ENCODE results near the gene TGM2.

Gene TGM2

DNA sequence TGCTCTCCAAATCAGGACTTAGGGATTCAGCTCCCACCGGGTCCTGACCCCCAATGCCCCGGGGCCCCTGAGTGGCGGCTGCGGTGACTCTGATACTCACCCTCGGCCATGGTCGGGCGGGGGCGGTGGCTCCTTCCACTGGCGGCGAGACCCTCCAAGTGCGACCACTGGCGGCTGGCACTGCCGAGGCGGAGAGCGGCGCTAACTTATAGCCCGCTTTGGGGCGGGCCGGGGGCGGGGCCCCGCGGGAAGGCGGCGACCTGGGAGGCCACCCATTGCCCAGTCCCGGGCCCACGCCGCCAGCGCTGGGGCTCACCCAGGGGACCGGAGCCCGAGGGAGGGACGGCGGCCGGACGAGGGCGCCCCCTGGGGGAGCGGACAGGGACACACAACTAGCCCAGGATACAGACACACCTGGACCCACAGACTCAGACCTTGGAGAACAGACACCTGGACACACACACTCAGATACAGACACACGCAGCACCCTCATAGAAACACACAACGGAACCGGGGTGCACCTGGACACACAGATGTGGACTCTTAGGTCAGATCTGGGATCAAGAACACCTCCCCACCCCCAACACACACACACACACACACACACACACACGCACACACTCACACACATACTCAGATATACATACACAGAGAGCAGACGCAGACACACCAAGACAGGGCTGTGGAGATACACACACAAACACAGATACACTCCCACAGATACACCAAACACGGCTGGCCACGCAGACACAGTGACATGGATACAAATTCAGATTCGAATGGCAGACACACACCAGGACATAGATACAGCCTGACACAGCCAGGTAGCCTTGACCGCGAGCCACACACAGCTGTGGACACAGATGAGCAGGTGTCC lies at the start of gene TGM2:
TSS of gene TGM2 (minus strand) at position 182 of the 877 bp plus-strand sequence. CDS start at position 110, 72 bp downstream.
- peak within 1 kb of the TSS; percentile 18 for H3K4me3 ChIP-seq (ENCODE audit: low read depth, low read length)

DNA sequence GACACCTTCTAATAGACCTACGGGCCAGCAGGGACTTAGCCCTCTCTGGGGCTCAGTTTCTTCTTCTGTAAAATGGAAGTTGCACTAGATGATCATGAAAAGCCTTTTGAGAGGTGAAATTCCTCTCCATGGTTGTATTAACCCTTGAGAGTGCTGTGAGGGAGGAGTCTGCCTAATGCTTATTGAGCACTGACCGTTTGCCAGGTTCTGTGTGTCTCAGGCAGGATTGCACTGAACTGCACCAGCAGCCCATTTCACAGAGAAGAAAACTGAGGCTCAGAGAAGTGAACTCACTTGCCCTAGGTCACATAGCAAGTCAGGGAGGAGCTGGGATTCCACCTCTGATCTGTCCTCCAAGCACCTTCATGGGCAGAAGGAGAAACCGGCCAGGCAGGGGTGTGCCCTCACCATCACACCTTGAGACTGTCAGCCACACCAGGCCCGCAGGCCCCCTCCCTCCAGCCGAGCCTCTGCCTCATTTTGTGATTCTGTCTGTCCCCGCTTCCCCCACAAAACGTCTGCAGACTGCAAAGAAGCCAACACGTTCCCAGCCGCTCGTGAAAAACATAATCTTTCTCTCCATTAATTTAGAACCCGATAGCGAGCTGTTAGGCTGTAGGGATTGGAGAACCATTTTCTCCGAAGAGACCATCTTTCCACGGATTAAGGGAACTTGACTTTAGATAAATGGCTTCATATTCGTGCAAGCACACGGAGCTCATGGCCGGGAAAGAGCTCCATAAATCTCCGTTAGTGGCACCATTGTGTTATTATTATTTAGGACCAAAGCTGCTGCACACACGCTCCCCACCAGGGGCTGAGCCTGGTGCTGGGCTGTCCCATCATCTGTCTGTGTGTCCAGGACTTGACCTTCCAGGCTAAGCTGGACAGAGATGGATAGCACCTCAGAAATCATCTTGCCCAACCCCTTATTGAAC lies 49.5 kb upstream of the TGM2 start:
- H3K4me3 ChIP-seq (ENCODE audit: low read depth, low read length) = no peak overlapping the region

GRCh38 chr20:38213607-38213940 lies 48.5 kb upstream of the TGM2 start:
- H3K4me3 ChIP-seq (ENCODE audit: low read depth, low read length) = no peak overlapping the region

DNA sequence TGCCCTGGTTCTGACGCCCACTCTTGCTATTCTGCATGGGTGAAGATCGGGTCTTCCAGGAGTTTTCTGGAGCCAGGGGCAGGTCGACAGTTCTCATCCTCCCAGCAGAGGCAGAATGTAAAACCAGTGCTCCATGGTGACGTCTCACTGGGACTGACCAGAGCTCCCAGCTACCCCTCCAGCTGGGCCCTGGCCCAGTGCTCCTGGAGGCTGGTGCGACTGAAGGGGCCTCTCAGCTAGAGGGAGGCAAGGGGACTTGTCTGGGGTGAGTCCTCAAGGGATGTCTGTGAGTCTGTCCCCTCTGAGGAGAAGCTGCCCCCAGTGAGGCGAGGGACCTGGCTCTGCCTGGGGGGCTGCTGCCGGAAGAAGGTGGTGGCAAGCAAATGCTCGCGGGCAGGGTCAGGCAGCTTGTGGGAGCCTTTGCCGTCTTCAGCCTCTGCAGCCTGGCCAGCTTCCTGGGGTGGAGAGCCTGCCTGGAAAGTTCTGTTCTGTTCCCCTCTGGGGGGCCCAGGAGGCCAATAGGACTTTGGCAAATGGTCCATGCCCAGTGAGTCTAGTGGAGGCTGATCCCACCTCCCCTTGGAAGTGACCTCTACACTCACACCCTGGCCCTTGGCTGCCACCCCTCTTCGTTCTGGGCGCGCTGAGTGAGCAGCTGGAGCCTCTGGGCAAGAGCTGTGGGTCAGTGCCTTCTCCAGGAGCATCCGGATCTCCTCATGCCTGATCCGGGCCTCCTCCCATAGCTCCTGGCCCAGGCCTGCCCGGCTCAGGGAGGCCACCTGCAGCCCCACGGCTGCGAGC lies 47.9 kb upstream of the TGM2 start:
- H3K4me3 ChIP-seq (ENCODE audit: low read depth, low read length) = no peak overlapping the region

GRCh38 chr20:38211200-38212097 lies 46.4 kb upstream of the TGM2 start:
- no peak overlapping the region for H3K4me3 ChIP-seq (ENCODE audit: low read depth, low read length)

GRCh38 chr20:38210741-38211140 lies 45.7 kb upstream of the TGM2 start:
- no peak overlapping the region for H3K4me3 ChIP-seq (ENCODE audit: low read depth, low read length)

DNA sequence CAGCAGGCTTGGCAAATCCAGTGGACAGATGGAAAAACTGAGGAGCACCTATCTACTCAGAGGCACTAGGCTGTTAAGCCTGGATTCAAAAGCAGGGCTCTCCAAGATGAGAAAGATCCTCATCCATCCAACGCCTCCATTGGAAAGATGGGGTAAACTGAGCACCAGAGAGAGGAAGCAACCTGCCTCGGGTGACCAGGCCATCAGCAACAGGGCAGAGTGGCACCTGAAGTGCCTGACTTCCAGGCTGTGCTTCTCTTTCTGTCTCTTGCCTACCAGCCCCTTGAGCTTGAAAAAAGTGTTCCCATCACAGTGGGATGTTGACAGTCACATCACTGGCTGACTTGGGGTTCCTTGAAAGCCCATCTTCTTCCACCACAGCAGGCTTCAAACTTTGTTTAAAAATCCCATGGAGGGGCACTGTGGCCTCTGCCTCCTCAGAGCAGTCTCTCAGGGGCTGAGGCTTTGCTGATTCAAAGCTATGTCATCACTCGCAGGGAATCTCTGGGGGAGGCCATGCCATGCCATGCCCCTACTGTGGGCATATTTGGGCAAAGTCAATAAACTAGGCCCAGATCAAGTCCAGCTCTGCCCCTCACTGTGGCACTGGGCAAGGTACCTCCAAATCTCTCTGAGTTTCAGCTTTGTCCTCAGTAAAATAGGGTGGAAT lies 44.8 kb upstream of the TGM2 start:
- H3K4me3 ChIP-seq (ENCODE audit: low read depth, low read length) = no peak overlapping the region

DNA sequence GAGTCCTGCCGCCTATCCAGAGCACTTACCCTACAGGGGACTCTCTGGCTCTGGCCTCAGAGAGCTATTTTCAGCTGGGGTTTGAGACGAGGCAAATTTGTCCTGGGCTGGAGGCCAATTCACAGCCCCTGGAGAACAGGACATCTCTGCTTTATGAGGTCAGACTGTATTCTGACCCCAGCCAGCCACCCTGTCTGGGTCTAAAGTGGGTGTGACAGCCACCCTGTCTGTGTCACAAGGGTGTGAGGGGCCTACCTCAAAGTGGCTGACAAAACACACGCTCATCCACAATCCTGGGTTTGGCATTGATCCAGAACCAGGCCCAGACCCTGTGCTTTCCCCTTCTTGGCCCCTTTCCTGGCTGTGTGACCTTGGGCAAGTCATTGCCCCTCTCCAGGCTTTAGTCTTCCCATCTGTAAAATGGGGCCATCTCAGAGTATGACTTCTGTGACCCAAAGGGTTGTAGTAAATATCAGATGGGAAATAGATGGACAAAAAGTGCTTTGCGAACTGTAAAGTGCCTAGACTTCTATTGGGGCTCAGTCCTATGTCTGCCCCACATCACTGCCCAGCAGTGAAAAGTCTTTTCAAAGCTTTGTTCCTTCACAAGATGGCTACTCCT lies 44.1 kb upstream of the TGM2 start:
- H3K4me3 ChIP-seq (ENCODE audit: low read depth, low read length) = no peak overlapping the region

GRCh38 chr20:38208523-38208922 lies 43.5 kb upstream of the TGM2 start:
- no peak overlapping the region for H3K4me3 ChIP-seq (ENCODE audit: low read depth, low read length)

GRCh38 chr20:38208088-38208487 lies 43.0 kb upstream of the TGM2 start:
- H3K4me3 ChIP-seq (ENCODE audit: low read depth, low read length) = no peak overlapping the region

GRCh38 chr20:38207621-38208020 lies 42.6 kb upstream of the TGM2 start:
- H3K4me3 ChIP-seq (ENCODE audit: low read depth, low read length) = no peak overlapping the region

GRCh38 chr20:38205001-38205400 lies 39.9 kb upstream of the TGM2 start:
- no peak overlapping the region for H3K4me3 ChIP-seq (ENCODE audit: low read depth, low read length)

DNA sequence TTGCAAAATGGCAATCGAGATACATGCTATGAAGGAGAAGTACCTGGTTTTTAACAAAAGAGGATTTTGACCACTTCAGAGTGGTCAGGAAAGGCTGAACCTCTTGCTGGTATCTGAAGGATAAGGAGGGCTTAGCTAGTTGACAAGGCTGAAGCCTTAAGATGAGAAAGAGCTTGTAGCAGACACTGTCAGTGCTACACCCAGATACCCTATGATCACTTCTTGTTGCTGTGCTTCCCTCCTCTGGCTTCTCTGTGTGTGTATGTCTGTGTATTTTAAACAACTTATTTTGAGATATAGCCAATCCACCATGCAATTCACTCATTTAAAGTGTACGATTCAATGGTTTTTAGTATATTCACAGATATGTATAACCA lies 38.9 kb upstream of the TGM2 start:
- no peak overlapping the region for H3K4me3 ChIP-seq (ENCODE audit: low read depth, low read length)

DNA sequence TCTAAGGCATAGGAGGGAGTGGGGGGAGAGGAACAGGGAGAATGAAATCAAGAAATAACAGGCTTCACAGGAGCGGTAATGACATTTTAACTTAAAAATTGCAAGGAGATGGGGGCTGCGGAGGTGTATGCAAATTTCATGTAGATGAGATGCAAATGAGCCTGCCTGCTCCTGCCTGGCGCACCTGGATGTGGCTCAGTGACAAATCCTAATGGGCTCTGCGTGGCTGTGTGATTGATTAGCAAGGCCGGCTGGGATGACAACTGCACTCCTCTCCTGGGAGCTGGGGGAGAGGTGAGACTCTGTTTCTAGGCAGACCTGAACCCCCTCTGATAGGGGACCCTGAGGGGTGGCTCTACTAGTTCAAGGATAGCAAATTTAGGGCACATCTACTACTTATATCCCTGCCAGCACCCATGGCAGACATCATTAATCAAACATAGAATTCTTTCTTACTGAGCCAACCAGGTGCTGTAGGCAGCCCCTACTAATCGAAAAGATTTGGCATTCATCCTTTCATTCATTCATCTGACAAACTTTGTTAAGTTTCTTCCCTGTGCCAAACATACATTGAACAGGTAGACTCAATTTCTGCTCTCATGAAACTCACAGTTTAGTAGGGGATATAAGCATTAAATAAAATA lies 38.4 kb upstream of the TGM2 start:
- no peak overlapping the region for H3K4me3 ChIP-seq (ENCODE audit: low read depth, low read length)

GRCh38 chr20:38202982-38203293 lies 37.9 kb upstream of the TGM2 start:
- no peak overlapping the region for H3K4me3 ChIP-seq (ENCODE audit: low read depth, low read length)

GRCh38 chr20:38202153-38202981 lies 37.3 kb upstream of the TGM2 start:
- H3K4me3 ChIP-seq (ENCODE audit: low read depth, low read length) = no peak overlapping the region

DNA sequence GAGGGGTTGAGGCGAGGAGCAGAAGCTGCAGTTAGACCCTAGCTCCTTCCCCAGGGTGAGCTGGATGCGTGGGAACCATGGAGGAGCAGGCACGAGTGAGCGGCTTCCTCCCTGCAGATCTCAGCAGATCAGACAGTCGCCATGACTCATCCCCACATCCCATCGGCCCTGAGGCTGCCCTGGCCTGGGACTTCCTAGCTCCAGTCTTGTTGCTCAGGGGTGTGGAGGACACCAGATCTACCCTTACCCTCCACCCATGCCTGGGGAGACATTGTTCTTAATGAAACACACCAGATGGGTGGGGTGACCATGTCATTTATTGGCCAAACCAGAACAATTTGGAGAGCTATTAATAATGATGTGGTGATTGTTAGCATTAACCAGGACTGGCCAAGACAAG lies 36.3 kb upstream of the TGM2 start:
- no peak overlapping the region for H3K4me3 ChIP-seq (ENCODE audit: low read depth, low read length)

DNA sequence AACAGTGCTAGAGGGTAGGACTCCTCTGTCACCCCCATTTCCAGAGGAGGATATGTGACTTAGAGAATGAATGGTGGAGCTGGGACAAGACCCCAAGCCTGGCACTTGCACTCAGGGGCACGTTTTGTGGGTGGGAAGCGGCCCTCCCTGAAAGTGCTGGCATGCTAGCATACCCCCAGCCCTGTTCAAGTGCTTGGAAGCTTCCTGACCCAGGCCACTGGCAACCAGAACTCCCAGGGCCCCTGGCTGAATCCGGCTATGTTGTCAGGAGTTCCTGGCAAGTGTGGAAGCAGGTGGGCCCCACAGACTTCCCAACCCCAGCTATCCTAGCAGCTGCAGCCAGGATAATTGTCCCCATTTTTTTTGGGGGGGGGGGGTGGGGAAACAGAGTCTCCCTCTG lies 35.6 kb upstream of the TGM2 start:
- no peak overlapping the region for H3K4me3 ChIP-seq (ENCODE audit: low read depth, low read length)
